Measurements from ENCODE around the gene CEP95. TPM values are rescaled to one million over a fixed set of nuclear protein-coding genes. Genes with fewer than 3 reads are reported as not detected.

Gene CEP95
- total and polyA plus RNA-seq, 2 of the 13 experiments (the other 11 are each of a cell fraction or from before 2014, with no cell fraction given) = 65.9 to 68.8 TPM

DNA sequence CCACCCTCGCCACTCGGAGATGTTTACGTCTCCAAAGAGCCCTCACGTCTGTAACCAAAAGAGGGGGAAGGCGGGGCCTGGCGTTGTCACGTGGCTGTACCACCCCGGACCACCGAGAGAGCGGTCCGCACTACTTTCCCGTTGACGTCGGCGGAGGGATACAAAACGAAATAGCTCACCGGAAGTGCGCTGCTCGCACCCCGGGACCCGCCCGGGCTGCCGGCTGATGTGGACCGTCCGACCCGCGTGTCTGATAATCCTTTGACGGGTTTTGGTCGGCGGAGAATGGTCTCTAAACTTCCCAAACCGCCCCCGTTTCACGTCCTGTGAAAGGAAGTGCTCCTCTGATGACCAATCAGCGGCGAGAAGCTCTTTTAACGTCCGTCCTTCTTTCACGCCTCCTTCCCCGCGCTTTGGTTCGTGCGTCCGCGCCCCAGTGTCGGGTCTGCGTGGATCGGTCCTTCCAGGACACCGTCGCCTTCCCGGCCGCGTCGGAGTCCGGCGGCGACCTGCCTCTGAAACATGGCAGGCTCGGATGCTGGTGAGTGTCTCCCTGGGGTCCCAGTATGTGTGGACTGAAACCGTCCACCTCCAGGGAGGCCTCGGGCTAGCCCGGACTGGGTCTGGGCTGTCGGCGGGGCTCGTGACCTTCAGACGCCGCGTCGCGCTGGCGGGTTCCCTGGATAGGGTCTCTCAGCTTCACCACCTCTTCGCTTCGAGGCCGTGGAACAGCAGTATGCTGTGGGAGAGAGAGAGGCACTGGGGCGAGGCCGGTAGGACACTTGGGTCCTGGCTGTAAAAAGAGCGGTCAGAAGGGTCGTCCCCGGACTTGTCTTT lies at the start of gene CEP95 (continued):
- TF ChIP-seq, protein P1, sequence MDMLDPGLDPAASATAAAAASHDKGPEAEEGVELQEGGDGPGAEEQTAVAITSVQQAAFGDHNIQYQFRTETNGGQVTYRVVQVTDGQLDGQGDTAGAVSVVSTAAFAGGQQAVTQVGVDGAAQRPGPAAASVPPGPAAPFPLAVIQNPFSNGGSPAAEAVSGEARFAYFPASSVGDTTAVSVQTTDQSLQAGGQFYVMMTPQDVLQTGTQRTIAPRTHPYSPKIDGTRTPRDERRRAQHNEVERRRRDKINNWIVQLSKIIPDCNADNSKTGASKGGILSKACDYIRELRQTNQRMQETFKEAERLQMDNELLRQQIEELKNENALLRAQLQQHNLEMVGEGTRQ (IDR thresholded peaks at IDR 0.05; ENCODE audit: low read depth, low read length) = peak; percentile 86
- TF ChIP-seq, protein P1 (CRISPR knock-in tag; IDR thresholded peaks at IDR 0.05; ENCODE audit: borderline replicate concordance) = peak; percentile 95
- no peak for TF ChIP-seq NFE2 (CRISPR knock-in tag; IDR thresholded peaks at IDR 0.05)
- TF ChIP-seq ZNF225 (CRISPR knock-in tag; IDR thresholded peaks at IDR 0.05) = no peak; the same call in none of the 2 replicates
- peak; percentile 83 for TF ChIP-seq CCAR2 (optimal IDR thresholded peaks at IDR 0.05; ENCODE audit: low read depth, low read length)
- TF ChIP-seq, protein P2, sequence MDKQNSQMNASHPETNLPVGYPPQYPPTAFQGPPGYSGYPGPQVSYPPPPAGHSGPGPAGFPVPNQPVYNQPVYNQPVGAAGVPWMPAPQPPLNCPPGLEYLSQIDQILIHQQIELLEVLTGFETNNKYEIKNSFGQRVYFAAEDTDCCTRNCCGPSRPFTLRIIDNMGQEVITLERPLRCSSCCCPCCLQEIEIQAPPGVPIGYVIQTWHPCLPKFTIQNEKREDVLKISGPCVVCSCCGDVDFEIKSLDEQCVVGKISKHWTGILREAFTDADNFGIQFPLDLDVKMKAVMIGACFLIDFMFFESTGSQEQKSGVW (CRISPR knock-in tag; IDR thresholded peaks at IDR 0.05; ENCODE audit: borderline replicate concordance) = no peak; the same call in 1 of the 2 replicates
- peak; percentile 89; the same call in 1 of the 2 replicates for TF ChIP-seq ZSCAN12 (CRISPR knock-in tag; IDR thresholded peaks at IDR 0.05)
- TF ChIP-seq, protein P3, sequence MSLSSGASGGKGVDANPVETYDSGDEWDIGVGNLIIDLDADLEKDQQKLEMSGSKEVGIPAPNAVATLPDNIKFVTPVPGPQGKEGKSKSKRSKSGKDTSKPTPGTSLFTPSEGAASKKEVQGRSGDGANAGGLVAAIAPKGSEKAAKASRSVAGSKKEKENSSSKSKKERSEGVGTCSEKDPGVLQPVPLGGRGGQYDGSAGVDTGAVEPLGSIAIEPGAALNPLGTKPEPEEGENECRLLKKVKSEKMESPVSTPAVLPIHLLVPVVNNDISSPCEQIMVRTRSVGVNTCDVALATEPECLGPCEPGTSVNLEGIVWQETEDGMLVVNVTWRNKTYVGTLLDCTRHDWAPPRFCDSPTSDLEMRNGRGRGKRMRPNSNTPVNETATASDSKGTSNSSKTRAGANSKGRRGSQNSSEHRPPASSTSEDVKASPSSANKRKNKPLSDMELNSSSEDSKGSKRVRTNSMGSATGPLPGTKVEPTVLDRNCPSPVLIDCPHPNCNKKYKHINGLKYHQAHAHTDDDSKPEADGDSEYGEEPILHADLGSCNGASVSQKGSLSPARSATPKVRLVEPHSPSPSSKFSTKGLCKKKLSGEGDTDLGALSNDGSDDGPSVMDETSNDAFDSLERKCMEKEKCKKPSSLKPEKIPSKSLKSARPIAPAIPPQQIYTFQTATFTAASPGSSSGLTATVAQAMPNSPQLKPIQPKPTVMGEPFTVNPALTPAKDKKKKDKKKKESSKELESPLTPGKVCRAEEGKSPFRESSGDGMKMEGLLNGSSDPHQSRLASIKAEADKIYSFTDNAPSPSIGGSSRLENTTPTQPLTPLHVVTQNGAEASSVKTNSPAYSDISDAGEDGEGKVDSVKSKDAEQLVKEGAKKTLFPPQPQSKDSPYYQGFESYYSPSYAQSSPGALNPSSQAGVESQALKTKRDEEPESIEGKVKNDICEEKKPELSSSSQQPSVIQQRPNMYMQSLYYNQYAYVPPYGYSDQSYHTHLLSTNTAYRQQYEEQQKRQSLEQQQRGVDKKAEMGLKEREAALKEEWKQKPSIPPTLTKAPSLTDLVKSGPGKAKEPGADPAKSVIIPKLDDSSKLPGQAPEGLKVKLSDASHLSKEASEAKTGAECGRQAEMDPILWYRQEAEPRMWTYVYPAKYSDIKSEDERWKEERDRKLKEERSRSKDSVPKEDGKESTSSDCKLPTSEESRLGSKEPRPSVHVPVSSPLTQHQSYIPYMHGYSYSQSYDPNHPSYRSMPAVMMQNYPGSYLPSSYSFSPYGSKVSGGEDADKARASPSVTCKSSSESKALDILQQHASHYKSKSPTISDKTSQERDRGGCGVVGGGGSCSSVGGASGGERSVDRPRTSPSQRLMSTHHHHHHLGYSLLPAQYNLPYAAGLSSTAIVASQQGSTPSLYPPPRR (CRISPR knock-in tag; IDR thresholded peaks at IDR 0.05; ENCODE audit: borderline replicate concordance) = peak; percentile 59; the same call in 1 of the 2 replicates
- no peak for TF ChIP-seq SP140L (CRISPR knock-in tag; IDR thresholded peaks at IDR 0.05; ENCODE audit: borderline replicate concordance)
- no peak for TF ChIP-seq EHMT2 (IDR thresholded peaks at IDR 0.05; ENCODE audit: borderline replicate concordance, low read depth, low read length)
- TF ChIP-seq ZNF749 (CRISPR knock-in tag; IDR thresholded peaks at IDR 0.05; ENCODE audit: borderline replicate concordance) = peak; percentile 97
- TF ChIP-seq HMG20B (CRISPR knock-in tag; conservative IDR thresholded peaks at IDR 0.05) = no peak; the same call in 1 of the 2 replicates
- no peak for TF ChIP-seq CEBPB (IDR thresholded peaks at IDR 0.05; ENCODE audit: borderline replicate concordance, low read depth, low read length)
- TF ChIP-seq, protein P4, sequence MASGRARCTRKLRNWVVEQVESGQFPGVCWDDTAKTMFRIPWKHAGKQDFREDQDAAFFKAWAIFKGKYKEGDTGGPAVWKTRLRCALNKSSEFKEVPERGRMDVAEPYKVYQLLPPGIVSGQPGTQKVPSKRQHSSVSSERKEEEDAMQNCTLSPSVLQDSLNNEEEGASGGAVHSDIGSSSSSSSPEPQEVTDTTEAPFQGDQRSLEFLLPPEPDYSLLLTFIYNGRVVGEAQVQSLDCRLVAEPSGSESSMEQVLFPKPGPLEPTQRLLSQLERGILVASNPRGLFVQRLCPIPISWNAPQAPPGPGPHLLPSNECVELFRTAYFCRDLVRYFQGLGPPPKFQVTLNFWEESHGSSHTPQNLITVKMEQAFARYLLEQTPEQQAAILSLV (CRISPR knock-in tag; IDR thresholded peaks at IDR 0.05; ENCODE audit: borderline replicate concordance) = peak; percentile 93
- peak; percentile 93 for TF ChIP-seq TBX2 (CRISPR knock-in tag; IDR thresholded peaks at IDR 0.05; ENCODE audit: borderline replicate concordance)
- TF ChIP-seq ZNF7 (CRISPR knock-in tag; IDR thresholded peaks at IDR 0.05) = no peak
- peak; percentile 30 for TF ChIP-seq TAF15 (IDR thresholded peaks at IDR 0.05; ENCODE audit: low read depth, low read length, poor library complexity, severe bottlenecking)

Measured in HepG2 (cell line).